Measurements from ENCODE around the gene TNFRSF1B. TPM values are rescaled to one million over a fixed set of nuclear protein-coding genes. Genes with fewer than 3 reads are reported as not detected.
A peak's percentile ranks its signal among the peaks of the same experiment; 100 is the strongest.

TNFRSF1B gene
- total RNA-seq, 1 donor from 2014 or later = 19.0 TPM

DNA sequence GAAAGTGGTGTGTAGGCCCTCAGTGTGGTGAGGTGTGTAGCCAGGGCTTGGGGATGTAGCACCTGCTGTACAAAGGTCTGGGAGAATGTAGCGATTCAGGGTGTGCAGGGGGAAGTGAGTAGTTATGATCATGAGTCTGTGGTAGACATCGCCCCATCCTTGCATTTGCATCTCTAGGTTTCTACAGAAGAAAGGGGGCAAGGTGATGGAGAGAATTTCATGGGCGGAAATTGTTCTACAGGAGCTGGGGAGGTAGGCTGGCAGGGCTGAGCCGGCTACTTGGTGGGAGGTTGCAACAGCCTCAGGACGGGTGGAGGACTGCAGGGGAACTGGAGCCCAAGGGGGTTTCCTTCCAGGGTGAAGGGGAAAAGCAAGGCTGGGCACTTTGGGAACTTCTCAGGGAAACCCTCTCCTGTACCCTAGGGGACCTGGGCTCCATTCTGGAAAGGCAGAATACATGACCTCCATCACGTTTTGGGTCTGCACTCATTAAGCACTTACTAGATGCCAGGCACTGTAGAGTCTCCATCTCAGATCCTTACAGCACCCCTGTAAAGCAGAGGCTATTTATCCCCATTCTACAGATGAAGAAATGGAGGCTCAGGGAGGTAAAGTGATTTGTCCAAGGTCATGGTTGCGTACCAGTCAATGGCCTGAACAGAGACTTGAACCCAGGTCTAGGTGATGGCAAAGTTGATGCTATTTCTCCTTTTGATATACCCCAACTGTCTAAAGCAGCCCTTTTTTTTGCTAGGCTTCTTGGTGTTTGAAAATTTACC is 14.5 kb upstream of the TNFRSF1B start:
- no peak for DNase-seq (ENCODE audit: missing footprints)
- no peak for ATAC-seq

GRCh38 chr1:12153181-12153785 is 13.5 kb upstream of the TNFRSF1B start:
- peak; percentile 91 for DNase-seq (ENCODE audit: missing footprints)

More for the DNA sequence above, 14.5 kb upstream of the TNFRSF1B start:
- intact Hi-C loops (cut with DNase I) = no loop called here

DNA sequence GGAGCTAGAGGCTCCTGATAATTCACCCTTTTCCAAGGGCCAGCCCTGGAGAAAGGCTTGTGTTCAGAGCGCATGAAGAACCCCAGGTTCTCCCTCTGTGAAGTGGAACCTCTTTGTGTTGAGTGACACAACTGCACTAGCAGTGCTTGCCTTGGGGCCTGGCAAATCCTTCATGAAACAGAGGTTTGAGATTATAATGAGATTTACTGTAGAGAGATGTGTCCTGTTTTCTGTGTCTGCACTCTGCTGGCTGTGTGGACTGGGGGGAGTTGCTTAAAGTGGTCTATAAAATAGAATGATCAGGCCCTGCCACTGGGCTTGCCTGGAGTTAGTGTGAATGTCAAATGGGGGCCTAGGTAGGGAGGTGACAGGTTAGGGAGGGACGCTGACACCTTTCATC is 11.5 kb upstream of the TNFRSF1B start:
- intact Hi-C loops (cut with DNase I) = no loop called here
- DNase-seq (ENCODE audit: missing footprints) = no peak

More at GRCh38 chr1:12153181-12153785, 13.5 kb upstream of the TNFRSF1B start:
- intact Hi-C loops (cut with DNase I) = no loop called here
- peak; percentile 75 for ATAC-seq

DNA sequence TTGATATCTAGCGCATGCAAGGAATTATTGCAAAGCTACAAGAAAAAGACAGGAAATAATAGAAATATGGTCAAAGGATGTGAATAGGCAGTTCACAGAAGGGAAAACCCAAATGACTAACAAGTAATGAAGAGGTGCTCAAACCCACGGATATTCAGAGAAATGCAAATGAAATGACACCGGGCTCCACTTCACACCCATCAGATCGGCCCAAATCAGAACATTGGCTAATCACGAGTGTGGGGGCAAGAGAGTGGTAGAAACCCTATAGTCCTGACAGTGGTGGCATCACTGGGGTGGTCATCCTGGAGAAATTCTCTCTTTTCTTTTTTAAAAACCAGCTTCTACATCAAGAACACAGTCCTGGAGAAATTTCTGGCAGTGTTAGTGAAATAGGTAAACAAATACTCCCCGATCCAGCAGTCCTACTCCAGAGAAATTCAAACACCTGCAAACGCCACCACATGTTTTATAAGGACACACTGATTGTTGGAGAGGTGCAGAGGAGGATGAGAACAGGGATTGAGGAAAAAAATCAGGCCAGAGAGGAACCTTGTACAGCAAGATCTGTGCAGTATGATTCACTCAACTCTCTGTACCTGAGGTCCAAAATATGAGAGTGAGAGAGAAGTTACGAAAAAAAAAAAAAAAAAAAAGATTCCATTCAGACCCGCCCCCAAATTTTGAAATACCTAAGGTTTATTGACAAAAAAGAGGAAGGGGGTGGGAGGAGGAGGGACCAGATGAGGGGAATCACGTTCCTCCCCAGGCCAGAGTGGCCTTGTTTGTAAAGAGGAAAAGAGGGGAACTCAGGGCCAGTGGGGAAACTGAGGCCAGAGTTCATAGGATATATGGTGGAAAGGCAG is 9.2 kb upstream of the TNFRSF1B start:
- no peak for ATAC-seq
- intact Hi-C loops (cut with DNase I) = no loop called here
- DNase-seq (ENCODE audit: missing footprints) = peak; percentile 55

More for the DNA sequence above, 11.5 kb upstream of the TNFRSF1B start:
- ATAC-seq = no peak

- DNase-seq (ENCODE audit: missing footprints) (peak; percentile 20), ATAC-seq (no peak)
- intact Hi-C loops (cut with DNase I) = no loop called here
Observed at GRCh38 chr1:12158357-12159092, 8.3 kb upstream of the TNFRSF1B start.

- intact Hi-C loops (cut with DNase I) = no loop called here
- ATAC-seq (no peak), DNase-seq (ENCODE audit: missing footprints) (peak; percentile 1)
Observed at GRCh38 chr1:12159816-12160215, 7.0 kb upstream of the TNFRSF1B start.

DNA sequence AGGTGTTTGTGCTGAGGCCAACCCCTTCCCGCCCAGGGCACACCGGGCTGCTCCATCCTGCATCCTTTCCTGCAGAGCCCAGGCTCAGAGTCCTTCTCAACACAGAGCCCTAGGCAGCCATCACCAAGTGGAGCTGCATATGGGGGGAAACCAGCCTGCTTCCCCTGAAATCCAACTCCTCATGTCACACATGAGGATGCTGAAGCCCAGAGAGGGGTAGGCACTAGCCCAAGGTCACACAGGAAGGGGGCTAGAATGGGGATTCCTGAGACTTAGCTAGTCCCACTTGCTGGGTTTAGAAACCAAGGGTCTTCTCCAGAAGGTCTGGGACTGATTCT is 5.5 kb upstream of the TNFRSF1B start:
- DNase-seq (ENCODE audit: missing footprints) (peak; percentile 30), ATAC-seq (no peak)
- intact Hi-C loops (cut with DNase I) = no loop called here

GRCh38 chr1:12161662-12162458 is 4.9 kb upstream of the TNFRSF1B start:
- intact Hi-C loops (cut with DNase I) = no loop called here
- peak; percentile 95 for ATAC-seq
- peak; percentile 95 for DNase-seq (ENCODE audit: missing footprints)

GRCh38 chr1:12162459-12163137 is 4.2 kb upstream of the TNFRSF1B start:
- no peak for ATAC-seq
- intact Hi-C loops (cut with DNase I) = no loop called here

GRCh38 chr1:12163210-12163609 is 3.6 kb upstream of the TNFRSF1B start:
- no peak for ATAC-seq
- intact Hi-C loops (cut with DNase I) = no loop called here
- no peak for DNase-seq (ENCODE audit: missing footprints)

More at GRCh38 chr1:12162459-12163137, 4.2 kb upstream of the TNFRSF1B start:
- peak; percentile 35 for DNase-seq (ENCODE audit: missing footprints)

GRCh38 chr1:12164210-12164609 is 2.6 kb upstream of the TNFRSF1B start:
- intact Hi-C loops (cut with DNase I) = no loop called here

DNA sequence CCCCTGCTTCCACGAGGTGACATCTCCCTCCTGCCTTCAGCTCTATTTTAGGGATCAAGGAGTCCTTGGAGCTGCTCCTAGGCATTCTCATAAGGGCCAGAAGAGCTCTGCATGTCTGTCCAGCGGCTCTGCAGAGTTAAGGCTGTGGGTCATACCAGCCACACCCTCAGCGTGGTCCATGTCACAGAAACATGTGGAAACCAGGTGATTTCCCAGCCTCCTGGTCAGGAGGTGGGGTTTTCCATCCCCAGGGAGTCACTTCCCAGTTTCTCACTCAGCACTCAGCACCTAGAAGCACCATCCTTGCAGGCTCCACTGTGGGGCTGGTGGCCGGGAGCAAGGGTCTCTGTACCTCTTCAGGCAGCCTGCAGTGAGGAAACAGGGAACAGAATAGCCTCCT is 1.4 kb upstream of the TNFRSF1B start:
- DNase-seq (ENCODE audit: missing footprints) (no peak), ATAC-seq (no peak)
- intact Hi-C loops (cut with DNase I) = no loop called here

More at GRCh38 chr1:12164210-12164609, 2.6 kb upstream of the TNFRSF1B start:
- DNase-seq (ENCODE audit: missing footprints) (no peak), ATAC-seq (no peak)

- ATAC-seq (peak; percentile 14), DNase-seq (ENCODE audit: missing footprints) (no peak)
- intact Hi-C loops (cut with DNase I) = no loop called here
Observed at GRCh38 chr1:12167493-12168429, 970 bp downstream of the TNFRSF1B start.

- ATAC-seq (peak; percentile 24), DNase-seq (ENCODE audit: missing footprints) (peak; percentile 30)
- intact Hi-C loops (cut with DNase I) = no loop called here
Observed at GRCh38 chr1:12168451-12169160, 1.8 kb downstream of the TNFRSF1B start.

DNA sequence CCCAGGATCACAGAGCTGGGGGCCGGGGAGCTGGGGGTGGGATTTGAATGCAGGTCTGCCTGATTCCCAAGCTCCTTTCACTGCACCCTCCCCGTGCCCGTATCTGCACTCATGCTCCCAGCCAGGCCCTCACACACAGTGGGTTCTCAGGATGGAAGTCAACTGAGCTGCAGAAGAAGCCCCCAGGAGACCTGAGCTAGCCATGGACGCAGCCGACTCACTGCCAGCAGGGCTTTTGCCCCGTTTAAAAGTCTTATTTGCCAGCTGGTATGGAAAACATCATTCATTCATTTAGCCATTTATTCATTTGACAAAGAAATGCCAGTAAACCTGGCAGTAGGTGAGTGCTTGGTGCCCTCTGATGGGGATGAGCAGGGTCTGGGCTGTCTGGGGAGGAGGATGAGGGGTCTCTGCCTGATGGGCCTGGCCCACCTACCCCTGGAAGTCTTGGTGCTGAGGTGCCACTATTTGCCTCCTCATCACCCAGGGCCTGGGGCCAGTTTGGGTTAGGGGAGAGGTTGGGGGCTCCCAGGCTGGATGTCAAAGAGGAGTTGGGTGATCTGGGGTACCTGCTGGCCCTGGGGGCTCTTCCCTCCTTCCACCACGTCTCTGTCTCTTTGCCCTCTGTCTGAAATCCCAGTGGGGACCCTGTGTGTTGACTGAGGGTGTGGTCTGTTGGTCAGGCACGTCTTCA is 2.8 kb downstream of the TNFRSF1B start:
- intact Hi-C loops (cut with DNase I) = no loop called here
- ATAC-seq (no peak), DNase-seq (ENCODE audit: missing footprints) (peak; percentile 52)
